ENCODE measurements around the gene TOP3B.

DNA sequence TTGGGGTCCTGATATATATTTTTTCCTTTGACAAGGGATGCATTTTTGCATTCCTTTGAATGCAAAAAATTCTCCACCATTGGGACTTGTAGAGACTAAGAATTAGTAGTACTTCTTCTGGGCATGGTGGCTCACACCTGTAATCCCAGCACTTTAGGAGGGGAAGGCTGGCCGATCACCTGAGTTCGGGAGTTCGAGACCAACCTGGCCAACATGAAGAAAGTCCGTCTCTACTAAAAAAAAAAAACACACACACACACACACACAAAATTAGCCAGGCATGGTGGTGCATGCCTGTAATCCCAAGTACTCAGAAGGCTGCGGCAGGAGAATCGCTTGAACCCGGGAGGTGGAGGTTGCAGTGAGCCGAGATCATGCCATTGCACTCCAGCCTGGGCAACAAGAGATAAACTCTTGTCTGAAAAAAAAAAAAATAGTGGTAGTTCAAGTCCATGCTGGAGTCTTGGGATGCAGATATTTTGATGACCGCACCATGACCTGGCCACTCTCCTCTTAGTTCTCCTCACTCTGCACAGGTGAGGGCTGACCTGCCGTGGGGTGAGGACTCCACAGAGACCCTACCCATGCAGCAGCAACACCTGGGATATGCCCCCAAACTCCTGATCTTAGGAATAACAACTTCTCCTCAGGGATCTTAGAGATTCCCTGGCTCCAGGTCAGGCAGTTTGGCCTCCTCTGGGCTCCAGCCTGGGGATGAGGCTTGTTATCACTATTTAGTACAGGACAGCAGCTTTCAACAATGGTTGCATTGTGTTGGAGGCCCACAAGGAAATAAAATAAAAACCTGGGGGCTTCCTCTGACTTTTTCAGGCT lies 36.5 kb upstream of the TOP3B start:
- TF ChIP-seq SMC3 (conservative IDR thresholded peaks at IDR 0.05; ENCODE audit: insufficient read depth, low read depth, low read length) (no peak), HNRNPLL (IDR thresholded peaks at IDR 0.05; ENCODE audit: low read depth, low read length, poor library complexity, severe bottlenecking) (no peak), RAD21 (CRISPR knock-in tag; conservative IDR thresholded peaks at IDR 0.05 in 1 of 2, IDR thresholded peaks at IDR 0.05 in 1 of 2) (no peak), SP1 (CRISPR knock-in tag; IDR thresholded peaks at IDR 0.05) (no peak), POU5F1 (IDR thresholded peaks at IDR 0.05; ENCODE audit: borderline replicate concordance, low read depth, low read length, partially characterized antibody) (no peak), ZNF146 (CRISPR knock-in tag; IDR thresholded peaks at IDR 0.05; ENCODE audit: unreplicated experiment) (no peak)
- TF ChIP-seq, protein P1, sequence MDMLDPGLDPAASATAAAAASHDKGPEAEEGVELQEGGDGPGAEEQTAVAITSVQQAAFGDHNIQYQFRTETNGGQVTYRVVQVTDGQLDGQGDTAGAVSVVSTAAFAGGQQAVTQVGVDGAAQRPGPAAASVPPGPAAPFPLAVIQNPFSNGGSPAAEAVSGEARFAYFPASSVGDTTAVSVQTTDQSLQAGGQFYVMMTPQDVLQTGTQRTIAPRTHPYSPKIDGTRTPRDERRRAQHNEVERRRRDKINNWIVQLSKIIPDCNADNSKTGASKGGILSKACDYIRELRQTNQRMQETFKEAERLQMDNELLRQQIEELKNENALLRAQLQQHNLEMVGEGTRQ (CRISPR knock-in tag; IDR thresholded peaks at IDR 0.05), result no peak
- TF ChIP-seq, protein P2, sequence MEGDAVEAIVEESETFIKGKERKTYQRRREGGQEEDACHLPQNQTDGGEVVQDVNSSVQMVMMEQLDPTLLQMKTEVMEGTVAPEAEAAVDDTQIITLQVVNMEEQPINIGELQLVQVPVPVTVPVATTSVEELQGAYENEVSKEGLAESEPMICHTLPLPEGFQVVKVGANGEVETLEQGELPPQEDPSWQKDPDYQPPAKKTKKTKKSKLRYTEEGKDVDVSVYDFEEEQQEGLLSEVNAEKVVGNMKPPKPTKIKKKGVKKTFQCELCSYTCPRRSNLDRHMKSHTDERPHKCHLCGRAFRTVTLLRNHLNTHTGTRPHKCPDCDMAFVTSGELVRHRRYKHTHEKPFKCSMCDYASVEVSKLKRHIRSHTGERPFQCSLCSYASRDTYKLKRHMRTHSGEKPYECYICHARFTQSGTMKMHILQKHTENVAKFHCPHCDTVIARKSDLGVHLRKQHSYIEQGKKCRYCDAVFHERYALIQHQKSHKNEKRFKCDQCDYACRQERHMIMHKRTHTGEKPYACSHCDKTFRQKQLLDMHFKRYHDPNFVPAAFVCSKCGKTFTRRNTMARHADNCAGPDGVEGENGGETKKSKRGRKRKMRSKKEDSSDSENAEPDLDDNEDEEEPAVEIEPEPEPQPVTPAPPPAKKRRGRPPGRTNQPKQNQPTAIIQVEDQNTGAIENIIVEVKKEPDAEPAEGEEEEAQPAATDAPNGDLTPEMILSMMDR (IDR thresholded peaks at IDR 0.05 in 2 of 3, conservative IDR thresholded peaks at IDR 0.05 in 1 of 3; ENCODE audit: insufficient read depth in 2 of 3, low read depth in 1 of 3, low read length in 3 of 3), result no peak
